SJCRH30 (cell line): ENCODE measurements around the gene LCE6A. TPM values are rescaled to one million over a fixed set of nuclear protein-coding genes. Genes with fewer than 3 reads are reported as not detected.

ENCODE experiments used
- DNase-seq, 2 experiments: peaks; one replicate each; pipeline ENCODE4 v3.0.0-alpha.2; 2015 to 2020
- H3K27ac ChIP-seq: fragments of 250-450 bp; sonication (Bioruptor Pico); 2 replicates; pipeline ENCODE4 v1.5.1; 2020; ENCODE audit warnings: mild to moderate bottlenecking, moderate library complexity
- H3K27me3 ChIP-seq: fragments of 250-450 bp; sonication (Bioruptor Pico); 2 replicates; pipeline ENCODE4 v1.5.1; 2020; ENCODE audit warnings: mild to moderate bottlenecking, moderate library complexity
- H3K36me3 ChIP-seq: fragments of 250-450 bp; sonication (Bioruptor Pico); 2 replicates; pipeline ENCODE4 v1.5.1; 2020; ENCODE audit warnings: mild to moderate bottlenecking, moderate library complexity
- H3K4me1 ChIP-seq: fragments of 250-450 bp; sonication (Bioruptor Pico); 2 replicates; pipeline ENCODE4 v1.5.1; 2020; ENCODE audit warnings: mild to moderate bottlenecking, moderate library complexity
- H3K4me3 ChIP-seq: fragments of 250-450 bp; sonication (Bioruptor Pico); 2 replicates; pipeline ENCODE4 v1.5.1; 2020; ENCODE audit warnings: mild to moderate bottlenecking, moderate library complexity
- H3K9me3 ChIP-seq: fragments of 250-450 bp; sonication (Bioruptor Pico); replicated peaks from 2 replicates; pipeline ENCODE4 v1.5.1; 2020; ENCODE audit warnings: mild to moderate bottlenecking, moderate library complexity
- total RNA-seq: library from RNA; depleted of rRNA; stranded (reverse); fragments of >200 nt; shearing (Covaris generic); gene quantifications from 2 replicates; pipeline ENCODE4 v1.2.3, GENCODE V29; 2014

LCE6A gene
- total RNA-seq, 1 experiment from 2014 or later = not detected

GRCh38 chr1:152861374-152861773 is 18.7 kb downstream of the LCE6A start:
- H3K4me1 ChIP-seq = no peaks in the 10 kb centered on the region
- DNase-seq = no peak
- no peaks in the 10 kb centered on the region for H3K36me3 ChIP-seq
- no peaks in the 10 kb centered on the region for H3K27me3 ChIP-seq
- H3K9me3 ChIP-seq = no peaks in the 10 kb centered on the region
- H3K27ac ChIP-seq = no peak overlapping the region
- no peak overlapping the region for H3K4me3 ChIP-seq

GRCh38 chr1:152864443-152864842 is 21.8 kb downstream of the LCE6A start:
- Histone ChIP-seq H3K9me3 (no peaks in the 10 kb centered on the region), H3K36me3 (no peaks in the 10 kb centered on the region), H3K4me3 (no peak overlapping the region), H3K4me1 (no peaks in the 10 kb centered on the region), H3K27ac (no peak overlapping the region), H3K27me3 (no peaks in the 10 kb centered on the region)
- DNase-seq = no peak

- H3K4me1 ChIP-seq = no peaks in the 10 kb centered on the region
- no peaks in the 10 kb centered on the region for H3K27me3 ChIP-seq
- no peaks in the 10 kb centered on the region for H3K9me3 ChIP-seq
- H3K27ac ChIP-seq = no peak overlapping the region
- no peak overlapping the region for H3K4me3 ChIP-seq
- no peaks in the 10 kb centered on the region for H3K36me3 ChIP-seq
- no peak for DNase-seq
These were observed 23.7 kb downstream of the LCE6A start for GRCh38 chr1:152866321-152866720.

GRCh38 chr1:152869808-152870419 is 27.3 kb downstream of the LCE6A start:
- Histone ChIP-seq H3K27ac (no peak overlapping the region), H3K36me3 (no peaks in the 10 kb centered on the region), H3K27me3 (no peaks in the 10 kb centered on the region), H3K4me1 (no peaks in the 10 kb centered on the region), H3K9me3 (no peaks in the 10 kb centered on the region), H3K4me3 (no peak overlapping the region)
- peak; percentile 56 to 81 for DNase-seq

GRCh38 chr1:152870831-152871730 is 28.4 kb downstream of the LCE6A start:
- Histone ChIP-seq H3K9me3 (no peaks in the 10 kb centered on the region), H3K36me3 (no peaks in the 10 kb centered on the region), H3K27ac (no peak overlapping the region), H3K4me1 (no peaks in the 10 kb centered on the region), H3K4me3 (no peak overlapping the region), H3K27me3 (no peaks in the 10 kb centered on the region)
- DNase-seq = peak; percentile 4 to 45

- Histone ChIP-seq H3K4me3 (no peak overlapping the region), H3K27ac (no peak overlapping the region)
- no peak for DNase-seq
These were observed 29.1 kb downstream of the LCE6A start for GRCh38 chr1:152871731-152872126.

GRCh38 chr1:152873495-152873894 is 30.8 kb downstream of the LCE6A start:
- H3K36me3 ChIP-seq = no peaks in the 10 kb centered on the region
- H3K27ac ChIP-seq = no peak overlapping the region
- H3K4me1 ChIP-seq = no peaks in the 10 kb centered on the region
- no peak overlapping the region for H3K4me3 ChIP-seq
- H3K27me3 ChIP-seq = no peaks in the 10 kb centered on the region
- H3K9me3 ChIP-seq = no peaks in the 10 kb centered on the region
- DNase-seq = no peak

More at GRCh38 chr1:152871731-152872126, 29.1 kb downstream of the LCE6A start:
- no peaks in the 10 kb centered on the region for H3K9me3 ChIP-seq
- no peaks in the 10 kb centered on the region for H3K4me1 ChIP-seq
- no peaks in the 10 kb centered on the region for H3K27me3 ChIP-seq
- H3K36me3 ChIP-seq = no peaks in the 10 kb centered on the region

- no peaks in the 10 kb centered on the region for H3K27me3 ChIP-seq
- H3K36me3 ChIP-seq = no peaks in the 10 kb centered on the region
- no peaks in the 10 kb centered on the region for H3K9me3 ChIP-seq
- no peak overlapping the region for H3K27ac ChIP-seq
- no peaks in the 10 kb centered on the region for H3K4me1 ChIP-seq
- no peak for DNase-seq
- H3K4me3 ChIP-seq = no peak overlapping the region
These were observed 34.2 kb downstream of the LCE6A start for GRCh38 chr1:152876827-152877226.

GRCh38 chr1:152878042-152878441 is 35.4 kb downstream of the LCE6A start, which contains the start of gene SMCP:
SMCP (plus strand) TSS chr1:152878322; CDS start chr1:152884423, 6,101 bp downstream.
- peak; percentile 10 to 48 for DNase-seq
- Histone ChIP-seq H3K27ac (no peak within 1 kb of the TSS), H3K27me3 (no peaks in the 10 kb centered on the region), H3K4me3 (no peak within 1 kb of the TSS), H3K9me3 (no peaks in the 10 kb centered on the region), H3K36me3 (no peaks in the 10 kb centered on the region), H3K4me1 (no peaks in the 10 kb centered on the region)

GRCh38 chr1:152879559-152880198 is 37.0 kb downstream of the LCE6A start:
- no peaks in the 10 kb centered on the region for H3K4me1 ChIP-seq
- H3K36me3 ChIP-seq = no peaks in the 10 kb centered on the region
- no peak overlapping the region for H3K4me3 ChIP-seq
- no peak for DNase-seq
- no peak overlapping the region for H3K27ac ChIP-seq
- H3K9me3 ChIP-seq = no peaks in the 10 kb centered on the region
- no peaks in the 10 kb centered on the region for H3K27me3 ChIP-seq

GRCh38 chr1:152880316-152880715 is 37.7 kb downstream of the LCE6A start:
- no peaks in the 10 kb centered on the region for H3K4me1 ChIP-seq
- H3K27me3 ChIP-seq = no peaks in the 10 kb centered on the region
- no peaks in the 10 kb centered on the region for H3K36me3 ChIP-seq
- H3K27ac ChIP-seq = no peak overlapping the region
- no peak overlapping the region for H3K4me3 ChIP-seq
- H3K9me3 ChIP-seq = no peaks in the 10 kb centered on the region
- no peak for DNase-seq

GRCh38 chr1:152880907-152881306 is 38.3 kb downstream of the LCE6A start:
- no peaks in the 10 kb centered on the region for H3K9me3 ChIP-seq
- no peak overlapping the region for H3K27ac ChIP-seq
- H3K36me3 ChIP-seq = no peaks in the 10 kb centered on the region
- H3K27me3 ChIP-seq = no peaks in the 10 kb centered on the region
- H3K4me1 ChIP-seq = no peaks in the 10 kb centered on the region
- DNase-seq = no peak
- no peak overlapping the region for H3K4me3 ChIP-seq

GRCh38 chr1:152884085-152884484 is 41.4 kb downstream of the LCE6A start:
- H3K27me3 ChIP-seq = no peaks in the 10 kb centered on the region
- no peaks in the 10 kb centered on the region for H3K9me3 ChIP-seq
- no peaks in the 10 kb centered on the region for H3K4me1 ChIP-seq
- no peak for DNase-seq
- H3K27ac ChIP-seq = no peak overlapping the region
- no peaks in the 10 kb centered on the region for H3K36me3 ChIP-seq
- no peak overlapping the region for H3K4me3 ChIP-seq

- Histone ChIP-seq H3K27me3 (no peaks in the 10 kb centered on the region), H3K4me1 (no peaks in the 10 kb centered on the region), H3K4me3 (no peak overlapping the region), H3K9me3 (no peaks in the 10 kb centered on the region), H3K36me3 (no peaks in the 10 kb centered on the region), H3K27ac (no peak overlapping the region)
- DNase-seq = no peak
These were observed 41.9 kb downstream of the LCE6A start for GRCh38 chr1:152884506-152884905.

GRCh38 chr1:152884966-152885624 is 42.4 kb downstream of the LCE6A start:
- H3K27me3 ChIP-seq = no peaks in the 10 kb centered on the region
- H3K9me3 ChIP-seq = no peaks in the 10 kb centered on the region
- no peaks in the 10 kb centered on the region for H3K36me3 ChIP-seq
- DNase-seq = no peak
- no peak overlapping the region for H3K4me3 ChIP-seq
- H3K27ac ChIP-seq = no peak overlapping the region
- H3K4me1 ChIP-seq = no peaks in the 10 kb centered on the region
